SK-MEL-5 (cell line): ENCODE measurements around the gene ALDH1L1. TPM values are rescaled to one million over a fixed set of nuclear protein-coding genes. Genes with fewer than 3 reads are reported as not detected.

ENCODE experiments used
- DNase-seq: peaks from one replicate; pipeline ENCODE4 v3.0.0-alpha.2; 2016; ENCODE audit warnings: low read depth, low spot score
- in situ Hi-C: cut with HindIII; loops from 2 replicates; pipeline ENCODE4 v1.10.0; 2016; ENCODE audit warnings: low sequenced_read_pairs, high pct_unique_total_duplicates, low pct_unique_long_range_greater_than_20kb
- total RNA-seq: library from RNA; depleted of rRNA; stranded (reverse); fragments of >200 nt; shearing (Covaris generic); gene quantifications from 2 replicates; pipeline ENCODE4 v1.2.3, GENCODE V29; 2014

Gene ALDH1L1
- total RNA-seq, 1 experiment from 2014 or later = 1.1 TPM

DNA sequence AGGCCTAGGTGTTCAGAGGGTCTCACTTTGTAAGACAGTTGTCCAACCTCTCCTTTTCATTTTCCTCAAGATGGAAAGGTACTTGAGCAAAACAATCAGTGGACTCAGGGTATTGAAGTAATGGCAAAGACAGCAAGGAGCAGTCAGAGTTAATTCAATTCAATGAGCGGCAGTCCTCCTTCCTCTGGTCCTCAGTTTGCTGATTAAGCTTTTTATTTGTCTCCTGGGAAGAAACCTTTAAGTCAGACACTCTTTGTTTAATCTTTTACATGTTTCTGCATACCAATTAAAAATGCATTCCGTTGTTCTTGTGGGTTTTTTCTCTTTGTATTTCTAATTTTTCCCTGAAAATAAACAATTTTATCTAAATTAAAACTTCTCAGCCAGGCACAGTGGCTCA, 18.9 kb upstream of the ALDH1L1 start:
- in situ Hi-C loops = no loop called here
- DNase-seq = no peak

GRCh38 chr3:126197854-126198584, 17.6 kb upstream of the ALDH1L1 start:
- in situ Hi-C loops = no loop called here
- peak; percentile 90 for DNase-seq

DNA sequence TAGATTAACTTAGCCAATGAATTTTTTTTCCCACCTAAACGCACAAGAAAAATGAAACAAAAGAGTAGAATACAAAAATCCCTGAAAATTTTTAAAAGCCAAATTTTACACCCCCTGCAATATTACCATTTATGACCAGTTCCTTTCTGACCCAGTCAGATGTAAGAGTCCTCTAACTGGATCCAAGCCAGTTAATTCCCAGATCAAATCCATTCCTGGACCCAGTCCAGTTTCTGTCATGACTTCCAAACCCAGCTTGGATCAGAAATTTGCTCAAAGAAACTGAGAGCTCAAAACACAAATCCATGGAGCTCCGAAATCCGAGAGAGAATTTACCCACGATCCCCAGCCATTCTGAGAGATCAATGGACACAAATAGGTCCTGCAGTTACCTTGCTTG, 17.0 kb upstream of the ALDH1L1 start:
- no peak for DNase-seq
- in situ Hi-C loops = no loop called here

- no peak for DNase-seq
Measured at GRCh38 chr3:126194713-126195305, 14.4 kb upstream of the ALDH1L1 start.

GRCh38 chr3:126191246-126191645, 10.9 kb upstream of the ALDH1L1 start:
- in situ Hi-C loops = no loop called here

More at GRCh38 chr3:126194713-126195305, 14.4 kb upstream of the ALDH1L1 start:
- in situ Hi-C loops = no loop called here

DNA sequence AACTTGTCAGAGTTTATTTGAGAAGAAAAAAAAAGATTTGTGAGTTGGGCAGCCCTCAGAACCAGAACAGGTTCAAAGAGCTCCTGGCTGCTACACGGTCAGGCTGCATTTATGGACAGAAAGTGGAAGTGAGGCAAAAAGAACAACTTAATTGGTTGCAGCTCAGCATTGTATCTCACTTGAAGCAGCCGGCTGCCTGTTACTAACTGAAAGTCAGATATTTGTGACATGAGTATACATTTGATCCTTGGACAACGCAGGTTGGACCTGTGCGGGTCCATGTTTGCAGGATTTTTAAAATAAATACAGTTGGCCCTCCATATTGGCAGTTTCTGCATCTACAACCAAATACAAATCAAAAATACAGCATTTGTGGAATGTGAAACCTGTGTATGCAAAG, 7.5 kb upstream of the ALDH1L1 start:
- no peak for DNase-seq
- in situ Hi-C loops = no loop called here

More at GRCh38 chr3:126191246-126191645, 10.9 kb upstream of the ALDH1L1 start:
- no peak for DNase-seq

DNA sequence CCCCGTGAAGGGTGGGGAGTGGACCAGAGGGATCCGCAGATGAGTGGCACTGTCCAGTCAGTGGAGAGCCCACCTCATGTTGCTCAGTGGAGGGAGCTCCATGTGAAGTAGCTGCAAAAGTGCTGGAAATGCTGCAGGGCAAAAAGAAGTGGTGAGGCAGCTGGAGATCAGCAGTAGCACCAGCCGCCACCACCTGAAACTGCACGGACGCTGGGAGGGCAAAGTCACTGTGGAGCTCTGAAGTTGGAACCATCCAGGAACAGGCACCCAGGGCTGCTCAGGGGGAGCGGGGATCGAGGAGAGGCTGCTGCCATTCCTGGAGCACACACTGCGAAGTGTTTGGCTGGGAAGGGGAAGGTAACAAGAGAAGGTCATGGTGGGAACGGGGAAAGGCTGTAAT, 6.4 kb upstream of the ALDH1L1 start:
- DNase-seq = no peak
- in situ Hi-C loops = no loop called here

GRCh38 chr3:126186271-126186670, 5.9 kb upstream of the ALDH1L1 start:
- DNase-seq = no peak
- in situ Hi-C loops = no loop called here

DNA sequence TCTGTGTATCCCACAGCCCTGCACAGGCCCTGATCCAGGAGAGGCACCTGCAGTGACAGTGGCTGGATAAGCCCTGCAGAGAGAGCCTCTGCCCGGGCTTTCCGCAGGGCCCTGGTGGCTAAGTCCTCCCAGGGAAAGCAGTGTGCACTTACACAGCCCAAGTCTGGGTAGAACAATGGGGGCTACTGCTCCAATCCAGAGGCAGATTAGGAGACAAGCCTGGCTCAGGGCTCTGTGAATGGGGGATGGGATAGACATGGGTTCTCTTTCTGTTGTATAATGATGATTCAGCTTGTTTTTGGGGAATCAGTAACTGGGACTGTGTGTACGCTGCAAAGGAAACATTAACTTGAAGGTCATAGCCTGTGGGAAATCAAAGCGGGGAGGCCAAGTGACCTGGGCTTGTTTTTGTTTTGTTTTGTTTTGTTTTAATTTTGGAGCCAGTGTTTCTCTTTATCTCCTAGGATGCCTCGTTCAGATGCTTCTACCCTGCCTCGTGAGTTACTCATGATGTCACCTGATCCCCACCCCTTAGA, 4.1 kb upstream of the ALDH1L1 start:
- no peak for DNase-seq
- in situ Hi-C loops = no loop called here

GRCh38 chr3:126181398-126181725, 976 bp upstream of the ALDH1L1 start:
- in situ Hi-C loops = no loop called here

DNA sequence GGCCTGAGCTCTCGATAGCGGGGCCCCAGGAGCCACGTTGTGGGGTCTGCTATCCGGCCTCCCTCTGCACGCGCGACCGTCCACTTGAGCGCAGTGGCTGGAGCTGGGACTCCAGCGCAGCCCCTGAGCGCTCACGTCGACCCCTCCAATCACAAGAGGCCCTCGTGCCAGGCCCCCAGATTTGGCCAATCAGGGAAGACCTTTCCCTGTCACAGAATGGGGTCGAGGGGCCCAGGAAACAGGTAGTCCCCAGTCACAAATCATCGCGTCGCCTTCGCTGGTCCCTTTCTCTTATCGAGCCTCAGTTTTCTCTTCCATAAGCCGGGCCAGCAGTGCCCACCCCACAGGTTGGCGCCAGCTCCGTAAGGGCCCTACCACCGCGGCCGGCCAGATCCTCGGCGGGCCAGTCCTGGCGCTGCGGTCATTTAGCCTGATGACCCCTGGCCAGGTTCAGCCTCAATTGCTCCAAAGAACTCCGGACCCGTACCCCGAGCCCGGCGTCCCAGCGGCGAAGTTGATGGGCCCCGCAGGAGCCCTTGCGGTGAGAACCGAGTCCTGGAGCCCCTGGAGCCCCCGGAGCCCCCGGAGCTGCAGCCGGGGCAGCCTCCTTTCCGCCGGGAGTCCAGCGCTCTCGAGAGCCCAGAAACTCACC, 435 bp downstream of the ALDH1L1 start:
- in situ Hi-C loops = no loop called here
- no peak for DNase-seq

More at GRCh38 chr3:126181398-126181725, 976 bp upstream of the ALDH1L1 start:
- no peak for DNase-seq

- DNase-seq = no peak
- in situ Hi-C loops = no loop called here
Measured at GRCh38 chr3:126170073-126170777, 10.2 kb downstream of the ALDH1L1 start.

GRCh38 chr3:126167566-126167965, 12.8 kb downstream of the ALDH1L1 start:
- in situ Hi-C loops = no loop called here

GRCh38 chr3:126166009-126166408, 14.4 kb downstream of the ALDH1L1 start:
- in situ Hi-C loops = no loop called here
- no peak for DNase-seq

More at GRCh38 chr3:126167566-126167965, 12.8 kb downstream of the ALDH1L1 start:
- no peak for DNase-seq

- in situ Hi-C loops = no loop called here
- no peak for DNase-seq
Measured at GRCh38 chr3:126161309-126161708, 19.1 kb downstream of the ALDH1L1 start.

DNA sequence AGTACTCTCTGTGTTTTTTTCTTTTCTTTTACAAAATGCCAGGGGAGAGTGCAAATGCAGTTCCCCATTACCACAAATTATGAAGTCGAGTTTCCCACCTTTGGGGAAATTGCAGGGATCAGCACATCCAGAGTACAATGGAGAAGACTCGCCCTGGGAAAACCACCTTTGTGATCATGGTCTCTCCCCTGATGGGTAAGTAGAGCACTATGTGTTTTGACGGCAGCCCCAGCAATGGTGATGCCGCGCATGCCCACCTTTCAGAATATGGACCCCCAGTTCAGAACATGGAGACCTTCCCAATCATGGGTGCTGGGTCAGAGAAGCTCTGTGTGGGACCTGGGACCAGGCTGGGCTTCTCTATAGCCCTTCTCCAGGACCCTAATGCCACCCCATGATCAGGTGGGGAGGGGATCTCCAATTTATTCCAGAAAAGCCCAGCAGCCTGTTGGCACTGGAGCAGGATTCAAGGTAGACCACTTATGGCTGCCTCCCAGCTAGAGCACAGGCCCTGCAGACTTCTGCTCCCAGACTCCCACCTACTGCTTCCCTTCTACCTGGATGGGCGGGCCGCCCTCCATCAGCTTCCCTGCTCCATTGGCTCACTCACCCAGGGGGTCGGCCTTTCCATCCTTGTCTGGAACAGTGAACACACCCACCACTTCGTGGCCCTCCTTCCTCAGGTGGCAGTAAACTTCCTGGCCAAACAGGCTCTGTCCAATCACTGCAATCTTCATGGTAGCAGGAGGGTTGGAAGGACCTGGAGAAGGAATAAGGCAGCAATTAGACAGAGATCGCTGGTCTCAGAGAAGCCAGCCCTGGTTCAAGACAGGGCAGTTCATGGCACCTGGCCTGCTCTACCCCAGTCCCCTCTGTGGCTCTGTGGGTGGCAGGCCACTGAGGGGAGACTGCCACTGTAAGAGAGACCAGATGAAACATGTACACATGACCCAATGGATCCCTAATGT, 19.9 kb downstream of the ALDH1L1 start:
- in situ Hi-C loops = no loop called here
- no peak for DNase-seq

DNA sequence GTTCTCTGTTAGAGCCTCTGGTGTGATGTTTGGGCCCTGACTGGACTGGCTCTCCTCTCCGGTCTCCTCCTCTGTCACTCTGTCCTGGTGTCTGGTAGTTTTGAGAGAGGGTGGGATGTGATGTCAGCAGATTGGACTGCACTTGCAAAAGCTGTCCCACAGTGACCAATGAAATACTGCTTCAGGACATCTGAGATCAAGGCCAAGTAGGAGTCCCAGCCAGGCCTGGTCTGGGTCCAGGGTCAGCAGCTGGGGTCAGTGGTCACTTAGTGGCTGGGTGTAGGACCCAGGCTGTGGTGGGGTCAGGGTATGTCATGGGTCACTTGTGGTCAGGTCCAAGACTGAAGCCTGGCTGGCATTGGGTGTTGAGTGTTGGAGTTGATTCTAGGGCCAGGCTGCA, 20.9 kb downstream of the ALDH1L1 start:
- no peak for DNase-seq
- in situ Hi-C loops = no loop called here
